Stimulated activated CD4-positive, alpha-beta T cell treated with anti-CD3 and anti-CD28 coated beads, TNF-alpha, amount 100 ng/mL, for 48 hours (primary cell): ENCODE data around the gene NHERF2.

Source experiments
- DNase-seq, 3 donors: peaks; one replicate each; pipeline ENCODE4 v3.0.0-alpha.2; 2020; ENCODE audit warnings: low read depth in 3 of 3

Gene NHERF2

DNA sequence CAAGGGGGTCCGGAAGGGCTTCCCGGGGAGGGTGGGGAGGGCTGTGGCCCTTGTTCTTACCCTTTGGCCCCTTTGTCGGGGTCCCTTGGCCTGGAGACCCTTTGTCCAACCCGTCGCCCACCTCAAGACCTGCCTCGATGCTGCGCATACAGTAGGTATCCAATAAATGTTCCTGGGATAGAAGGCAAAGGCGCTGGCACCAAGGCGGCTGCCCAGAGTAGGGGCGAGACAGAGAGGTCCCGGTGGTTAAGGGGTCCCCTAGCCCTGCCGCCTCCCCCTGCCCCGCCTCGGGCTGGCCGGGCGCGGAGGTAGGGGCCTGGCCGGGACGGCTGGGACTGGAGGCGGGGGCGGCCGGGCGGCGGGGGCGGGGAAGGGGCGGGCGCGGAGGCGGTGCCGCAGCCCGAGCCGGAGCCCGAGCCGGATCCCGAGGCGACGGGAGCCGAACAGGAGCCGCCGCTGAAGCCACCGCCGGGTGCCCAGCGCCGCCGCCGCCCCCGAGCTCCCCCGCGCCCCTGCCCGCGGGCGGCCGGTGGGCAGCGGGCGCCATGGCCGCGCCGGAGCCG, at the start of gene NHERF2:
Gene NHERF2 (plus strand): TSS at position 442 of the 563 bp plus-strand sequence. CDS start 104 bp downstream, at position 546.
- no peak for DNase-seq

DNA sequence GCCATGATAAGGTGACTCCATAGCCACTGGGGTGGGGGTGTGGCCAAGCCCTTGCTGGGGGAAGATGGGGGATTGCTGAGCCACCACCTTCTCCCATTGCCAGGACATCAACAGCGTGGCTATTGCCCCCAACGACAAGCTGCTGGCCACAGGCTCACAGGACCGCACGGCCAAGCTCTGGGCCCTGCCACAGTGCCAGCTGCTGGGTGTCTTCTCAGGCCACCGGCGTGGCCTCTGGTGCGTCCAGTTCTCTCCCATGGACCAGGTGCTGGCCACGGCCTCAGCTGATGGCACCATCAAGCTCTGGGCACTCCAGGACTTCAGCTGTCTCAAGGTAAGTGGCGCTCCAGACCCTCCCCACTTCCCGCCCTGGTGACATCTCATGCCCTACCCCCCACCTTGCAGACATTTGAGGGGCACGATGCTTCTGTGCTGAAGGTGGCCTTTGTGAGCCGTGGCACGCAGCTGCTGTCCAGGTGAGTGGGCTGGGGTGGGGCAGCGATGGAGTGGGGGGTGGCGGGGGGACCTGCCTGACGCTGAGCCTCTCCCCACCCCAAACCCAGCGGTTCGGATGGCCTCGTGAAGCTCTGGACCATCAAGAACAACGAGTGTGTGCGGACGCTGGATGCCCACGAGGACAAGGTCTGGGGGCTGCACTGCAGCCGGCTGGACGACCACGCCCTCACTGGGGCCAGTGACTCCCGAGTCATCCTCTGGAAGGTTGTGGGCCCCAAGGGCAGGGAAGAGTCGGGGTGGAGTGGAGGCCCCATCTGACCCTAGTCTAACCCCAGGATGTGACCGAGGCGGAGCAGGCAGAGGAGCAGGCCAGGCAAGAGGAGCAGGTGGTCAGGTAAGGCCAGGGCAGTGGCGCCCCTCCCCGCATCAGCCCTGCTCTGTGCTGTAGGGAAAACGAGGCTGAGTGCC, 49.5 kb upstream of the NHERF2 start:
- DNase-seq: no peak

DNA sequence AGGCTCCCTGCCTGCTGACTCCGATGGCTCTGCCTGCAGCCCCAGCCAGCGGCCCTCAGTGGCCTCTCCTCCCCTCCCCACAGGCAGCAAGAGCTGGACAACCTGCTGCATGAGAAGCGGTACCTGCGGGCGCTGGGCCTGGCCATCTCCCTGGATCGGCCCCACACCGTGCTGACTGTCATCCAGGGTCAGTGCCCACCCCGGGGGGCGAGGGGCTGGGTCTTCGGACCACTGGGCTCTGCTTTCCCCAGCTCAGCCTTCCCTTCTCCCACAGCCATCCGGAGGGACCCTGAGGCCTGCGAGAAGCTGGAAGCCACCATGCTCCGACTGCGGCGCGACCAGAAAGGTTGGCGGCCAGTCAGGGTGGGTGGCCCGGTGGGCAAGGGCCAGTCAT, 48.8 kb upstream of the NHERF2 start:
- DNase-seq: no peak

DNA sequence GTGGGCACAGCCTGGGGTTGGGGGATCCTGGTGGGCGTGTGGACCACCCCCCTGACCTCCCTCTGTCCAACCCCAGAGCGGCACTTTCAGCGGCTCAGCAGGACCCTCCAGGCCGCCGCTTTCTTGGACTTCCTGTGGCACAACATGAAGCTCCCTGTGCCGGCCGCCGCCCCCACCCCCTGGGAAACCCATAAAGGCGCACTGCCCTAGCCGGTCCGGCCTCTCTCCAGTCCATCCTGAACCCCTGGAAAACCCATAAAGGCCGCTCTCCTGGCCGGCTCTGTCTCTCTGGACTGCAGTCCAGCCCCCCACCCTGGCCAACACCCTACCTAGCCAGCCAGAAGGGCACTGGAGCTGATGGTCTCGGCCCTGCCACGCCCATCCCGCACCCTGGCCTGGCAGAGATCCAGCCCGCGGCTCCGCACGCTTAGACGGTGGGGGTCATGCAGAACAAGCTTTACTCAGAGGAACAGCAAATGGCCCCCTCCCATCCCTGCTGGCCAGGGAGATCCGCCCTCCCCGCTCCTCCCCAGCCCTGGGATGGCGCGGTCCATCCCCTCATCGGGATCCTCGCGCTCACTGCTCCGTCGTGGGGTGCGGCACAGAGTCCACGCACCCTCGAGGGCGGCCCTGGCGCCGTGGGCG, 48.1 kb upstream of the NHERF2 start:
- DNase-seq: no peak

DNA sequence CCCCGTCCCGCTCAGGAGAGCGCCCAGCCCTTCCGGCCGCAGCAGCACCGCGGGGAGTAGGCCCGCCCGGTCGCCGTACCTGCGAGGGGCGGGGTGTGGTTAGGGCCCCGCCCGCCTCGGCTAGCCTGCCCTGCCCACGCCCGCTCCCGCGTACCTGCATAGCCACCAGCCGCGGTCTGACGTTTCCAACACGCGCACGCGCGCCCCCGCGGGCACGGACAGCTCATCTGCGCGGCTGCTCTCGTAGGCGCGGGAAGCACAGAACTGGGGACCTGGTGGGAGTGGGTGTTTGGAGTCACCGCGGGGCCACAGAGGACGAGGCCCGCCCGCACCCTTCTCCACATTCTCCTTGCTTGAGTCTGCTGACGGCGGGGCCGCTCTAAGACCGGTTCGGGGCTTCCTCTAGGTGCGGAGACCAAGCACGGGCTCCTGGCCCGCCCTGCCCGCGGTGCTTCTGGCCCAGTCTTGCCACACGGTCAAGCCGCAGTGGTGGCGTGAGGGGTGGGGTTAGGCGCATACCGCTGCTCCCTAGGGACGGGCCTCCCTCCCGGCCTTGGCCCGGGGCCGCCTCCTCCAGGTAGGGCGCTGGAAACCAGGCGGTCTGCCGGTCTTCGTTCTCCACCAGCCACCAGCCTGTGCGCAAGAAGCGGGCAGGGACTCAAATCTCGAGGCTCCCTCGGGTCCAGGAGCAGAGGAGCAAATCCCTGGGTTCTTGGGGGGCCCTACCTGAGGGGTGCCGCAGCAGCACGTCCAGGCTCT, 47.3 kb upstream of the NHERF2 start:
- DNase-seq: no peak

DNA sequence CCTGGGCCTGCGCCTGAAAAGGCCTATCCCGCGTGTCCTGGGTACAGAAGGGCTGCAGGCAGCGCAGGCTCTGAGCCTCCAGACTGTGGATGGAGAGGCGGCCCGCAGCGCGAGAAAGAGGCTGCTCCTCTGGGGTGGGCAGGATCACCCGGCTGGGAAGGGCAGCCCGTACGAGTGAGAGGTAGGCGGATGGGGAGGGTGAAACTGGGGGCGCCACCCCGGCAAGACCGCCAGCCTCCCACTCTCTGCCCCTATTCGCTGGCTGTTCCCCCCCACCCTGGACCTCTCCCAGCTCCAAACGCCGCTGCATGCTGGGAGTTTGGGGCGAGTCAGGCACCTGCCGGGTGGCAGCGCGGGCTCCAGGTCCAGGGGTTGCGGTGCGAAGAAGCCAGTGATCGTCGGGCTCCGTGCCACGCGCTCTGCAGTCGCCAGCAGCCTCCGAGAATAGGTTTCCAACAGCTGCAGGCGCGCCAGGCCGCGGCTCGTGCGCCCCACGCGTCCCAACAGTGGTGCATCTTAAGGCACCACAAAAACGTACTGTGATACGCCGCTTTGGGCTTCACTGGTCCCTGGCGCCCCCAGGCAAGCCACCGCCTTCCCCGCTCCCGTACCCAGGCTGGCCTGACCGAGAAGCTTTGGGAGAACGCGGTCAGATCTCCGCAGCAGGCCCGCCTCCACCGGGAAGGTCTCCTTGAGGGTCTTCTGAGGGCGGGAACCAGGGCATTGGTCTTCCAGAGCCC, 46.5 kb upstream of the NHERF2 start:
- no peak for DNase-seq

DNA sequence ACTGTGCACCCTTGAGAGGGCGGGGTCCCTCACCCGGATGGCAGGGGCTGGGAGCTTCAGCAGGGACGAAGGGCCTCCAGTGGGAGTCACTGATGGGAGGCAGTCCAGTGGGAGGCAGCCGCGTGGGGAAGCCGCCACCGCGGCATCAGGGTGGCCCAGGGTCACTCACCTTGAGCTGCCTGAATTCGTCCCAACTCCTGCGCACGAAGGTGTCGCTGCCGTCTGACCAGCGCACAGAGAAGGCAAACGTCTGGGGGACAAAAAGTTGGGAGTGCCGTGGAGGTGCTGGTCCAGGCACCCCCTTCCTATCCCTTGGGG, 46.0 kb upstream of the NHERF2 start:
- DNase-seq: no peak

DNA sequence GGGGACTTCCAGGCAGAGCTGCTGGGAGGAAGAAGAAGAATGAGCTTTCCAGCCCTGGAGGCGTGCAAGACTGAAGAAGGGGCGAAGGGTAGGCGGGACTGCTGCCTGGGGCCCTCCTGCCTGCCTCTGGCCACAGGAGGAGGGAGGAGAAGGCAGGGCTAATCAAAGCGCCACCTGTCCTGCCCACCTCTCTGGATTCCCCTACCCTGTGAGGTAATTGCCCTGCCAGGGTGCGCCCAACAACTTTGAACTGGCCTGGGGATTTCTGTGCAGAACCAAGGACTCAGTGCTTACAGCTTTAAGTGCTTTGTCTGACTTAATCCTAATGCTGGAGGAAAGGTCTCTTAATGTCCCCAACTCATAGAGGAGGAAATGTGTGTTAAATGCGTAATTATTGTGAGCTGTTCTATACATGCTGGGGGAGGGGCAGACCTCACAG, 45.3 kb upstream of the NHERF2 start, which contains the start of gene NOXO1:
Gene NOXO1 (minus strand): TSS at position 72 of the 439 bp plus-strand sequence. CDS start 290 bp downstream, outside the sequence.
- no peak for DNase-seq

DNA sequence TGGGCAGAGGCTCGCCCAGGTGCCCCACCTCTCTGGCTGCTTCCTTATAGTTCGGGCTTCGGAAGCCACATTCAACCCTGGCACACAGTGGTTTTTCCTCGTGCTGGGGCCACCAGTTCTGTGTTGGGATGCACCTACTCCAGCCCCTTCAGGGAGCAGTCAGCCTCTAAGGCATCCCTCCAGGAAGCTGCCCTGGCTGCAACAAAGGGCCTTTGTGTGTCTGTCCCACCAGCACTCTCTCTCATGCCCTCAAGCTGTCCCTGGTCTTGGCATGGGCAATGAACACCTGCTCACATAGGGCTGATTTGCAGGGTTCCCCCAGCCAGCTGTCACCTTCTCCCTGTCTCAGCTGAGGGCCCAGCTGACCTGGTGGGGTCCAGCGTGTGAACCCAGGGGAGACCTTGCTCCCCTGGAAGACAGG, 44.7 kb upstream of the NHERF2 start:
- no peak for DNase-seq

DNA sequence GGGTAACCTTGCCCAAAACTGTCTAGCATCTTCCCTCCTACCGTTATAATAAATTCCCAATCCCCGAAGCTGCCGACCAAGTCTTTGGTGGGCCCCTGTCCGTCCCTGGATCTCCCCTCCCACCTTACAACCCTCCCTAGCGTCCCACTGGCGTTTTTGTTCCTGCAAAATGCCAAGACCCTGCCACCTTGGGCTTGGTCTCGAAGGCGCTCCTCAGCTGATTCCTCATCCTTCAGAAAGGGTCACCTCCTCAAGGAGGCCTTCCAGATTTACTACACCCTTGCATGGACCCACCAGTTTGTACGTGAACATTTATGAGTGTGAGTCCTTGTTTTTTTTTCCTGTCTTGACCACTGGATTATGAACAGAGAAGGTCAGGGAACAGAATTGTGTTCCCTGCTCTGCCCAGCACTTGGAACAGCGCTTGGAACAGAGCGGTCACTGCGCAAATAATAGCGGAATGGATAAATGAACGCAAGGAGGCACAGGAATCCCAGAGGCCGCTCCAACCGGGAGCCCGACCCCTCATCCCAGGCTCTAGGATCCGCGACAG, 43.6 kb upstream of the NHERF2 start:
- no peak for DNase-seq

DNA sequence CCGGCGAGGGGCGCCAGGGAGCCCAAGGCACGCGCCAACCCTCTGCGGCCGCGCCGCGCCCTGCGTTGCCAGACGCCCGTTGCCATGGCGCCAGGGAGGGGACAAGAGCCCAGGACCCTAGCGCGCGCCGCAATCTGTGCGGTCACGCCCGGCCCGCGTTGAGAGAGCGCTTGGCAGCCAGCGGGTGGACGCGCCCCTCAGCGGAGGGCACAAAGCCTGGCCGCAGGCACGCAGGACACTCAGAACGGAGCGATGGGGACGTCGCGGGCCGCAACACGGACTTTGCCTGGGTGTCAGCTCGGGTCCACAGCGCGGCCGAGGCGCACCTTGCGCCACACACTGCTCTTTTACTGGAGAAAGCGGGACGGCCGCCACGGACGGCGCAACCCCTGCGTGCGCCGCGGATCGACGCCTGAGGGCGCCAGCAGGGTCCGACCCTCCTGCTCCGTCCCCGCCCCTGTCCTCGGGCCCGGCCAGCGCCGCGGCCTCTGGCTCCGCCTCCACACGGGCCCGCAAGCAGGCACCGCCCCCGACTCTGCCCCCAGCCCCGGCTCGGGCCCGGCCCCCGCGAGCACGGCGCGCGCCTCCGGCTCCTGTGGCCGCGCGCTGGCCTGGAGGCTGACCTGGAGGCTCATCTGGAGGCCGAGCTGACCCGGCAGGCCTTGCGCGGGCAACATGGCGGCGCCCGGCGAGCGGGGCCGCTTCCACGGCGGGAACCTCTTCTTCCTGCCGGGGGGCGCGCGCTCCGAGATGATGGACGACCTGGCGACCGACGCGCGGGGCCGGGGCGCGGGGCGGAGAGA, 43.0 kb upstream of the NHERF2 start, which contains the start of gene GFER:
Gene GFER (plus strand): TSS at position 650 of the 803 bp plus-strand sequence. CDS start 26 bp downstream, at position 676.
- peak in 2 of 3 donors; percentile 66 to 67 for DNase-seq

DNA sequence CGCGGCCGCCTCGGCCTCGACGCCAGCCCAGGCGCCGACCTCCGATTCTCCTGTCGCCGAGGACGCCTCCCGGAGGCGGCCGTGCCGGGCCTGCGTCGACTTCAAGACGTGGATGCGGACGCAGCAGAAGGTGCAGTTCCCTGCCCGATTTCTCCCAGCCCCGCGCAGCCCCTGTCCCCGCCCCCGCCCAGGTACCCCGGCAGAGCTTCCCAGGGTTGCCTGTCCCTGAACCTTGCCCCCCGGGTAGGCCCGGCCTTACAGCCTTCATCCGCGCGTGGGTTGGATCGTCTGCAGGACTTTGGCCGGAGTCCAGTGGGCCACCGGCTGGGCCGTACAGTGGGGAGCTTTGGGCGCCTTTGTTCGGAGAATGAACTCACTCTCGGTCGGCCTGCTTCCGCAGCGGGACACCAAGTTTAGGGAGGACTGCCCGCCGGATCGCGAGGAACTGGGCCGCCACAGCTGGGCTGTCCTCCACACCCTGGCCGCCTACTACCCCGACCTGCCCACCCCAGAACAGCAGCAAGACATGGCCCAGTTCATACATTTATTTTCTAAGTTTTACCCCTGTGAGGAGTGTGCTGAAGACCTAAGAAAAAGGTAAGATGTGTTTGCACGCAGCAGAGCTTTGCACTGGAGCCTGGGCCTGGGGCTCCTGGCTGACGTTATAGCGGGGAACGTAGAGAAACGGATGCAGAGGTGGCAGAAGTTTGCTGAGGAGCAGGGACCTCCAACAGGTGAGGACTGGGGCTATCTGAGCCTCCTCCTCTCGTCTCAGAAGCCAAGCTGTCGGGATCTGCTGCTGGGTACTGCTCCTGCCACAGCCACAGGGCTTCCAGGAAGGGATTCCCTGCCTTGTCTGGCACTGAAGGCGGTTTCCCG, 42.1 kb upstream of the NHERF2 start:
- no peak for DNase-seq

DNA sequence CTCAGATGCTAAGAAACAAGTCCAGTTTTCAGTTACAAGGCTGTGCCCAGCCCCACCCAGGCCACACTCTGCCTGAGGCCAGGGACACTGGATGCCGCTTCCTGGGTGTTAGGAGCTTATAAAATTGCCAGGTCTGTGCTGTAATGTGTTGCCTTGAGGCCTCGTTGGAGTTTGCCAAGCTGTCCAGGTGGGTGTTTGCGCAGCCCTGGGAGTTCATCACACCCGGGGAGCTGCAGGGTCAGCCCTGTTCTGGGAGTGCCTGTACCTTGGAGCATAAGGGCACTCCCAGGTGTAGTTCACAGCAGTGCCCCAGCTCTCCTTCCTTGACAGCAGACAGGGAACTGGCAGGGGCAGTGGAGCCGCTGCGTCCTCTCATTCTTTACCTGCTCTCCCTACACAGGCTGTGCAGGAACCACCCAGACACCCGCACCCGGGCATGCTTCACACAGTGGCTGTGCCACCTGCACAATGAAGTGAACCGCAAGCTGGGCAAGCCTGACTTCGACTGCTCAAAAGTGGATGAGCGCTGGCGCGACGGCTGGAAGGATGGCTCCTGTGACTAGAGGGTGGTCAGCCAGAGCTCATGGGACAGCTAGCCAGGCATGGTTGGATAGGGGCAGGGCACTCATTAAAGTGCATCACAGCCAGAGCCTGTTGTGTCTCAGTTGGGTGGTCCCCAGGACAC, 41.1 kb upstream of the NHERF2 start:
- no peak for DNase-seq

DNA sequence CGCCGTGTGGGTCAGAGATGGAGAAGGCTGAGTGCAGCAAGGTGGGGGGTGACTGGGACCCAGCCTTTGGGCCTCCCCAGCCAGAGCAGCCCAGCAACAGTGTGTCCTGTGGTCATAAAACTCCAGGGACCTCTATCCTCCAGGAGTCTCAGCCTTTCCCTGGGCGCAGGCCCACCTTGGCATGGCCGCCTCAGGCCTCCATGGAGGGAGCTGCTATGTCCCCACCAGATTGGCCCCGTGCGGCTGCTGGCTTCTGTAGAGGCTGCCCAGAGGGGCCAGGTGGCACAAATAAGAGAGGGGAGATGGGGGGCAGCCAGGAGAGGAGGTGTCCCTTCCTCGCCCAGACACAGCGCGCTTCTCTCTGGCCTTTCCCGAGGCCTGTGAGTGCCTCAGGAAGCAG, 39.5 kb upstream of the NHERF2 start:
- DNase-seq: no peak

DNA sequence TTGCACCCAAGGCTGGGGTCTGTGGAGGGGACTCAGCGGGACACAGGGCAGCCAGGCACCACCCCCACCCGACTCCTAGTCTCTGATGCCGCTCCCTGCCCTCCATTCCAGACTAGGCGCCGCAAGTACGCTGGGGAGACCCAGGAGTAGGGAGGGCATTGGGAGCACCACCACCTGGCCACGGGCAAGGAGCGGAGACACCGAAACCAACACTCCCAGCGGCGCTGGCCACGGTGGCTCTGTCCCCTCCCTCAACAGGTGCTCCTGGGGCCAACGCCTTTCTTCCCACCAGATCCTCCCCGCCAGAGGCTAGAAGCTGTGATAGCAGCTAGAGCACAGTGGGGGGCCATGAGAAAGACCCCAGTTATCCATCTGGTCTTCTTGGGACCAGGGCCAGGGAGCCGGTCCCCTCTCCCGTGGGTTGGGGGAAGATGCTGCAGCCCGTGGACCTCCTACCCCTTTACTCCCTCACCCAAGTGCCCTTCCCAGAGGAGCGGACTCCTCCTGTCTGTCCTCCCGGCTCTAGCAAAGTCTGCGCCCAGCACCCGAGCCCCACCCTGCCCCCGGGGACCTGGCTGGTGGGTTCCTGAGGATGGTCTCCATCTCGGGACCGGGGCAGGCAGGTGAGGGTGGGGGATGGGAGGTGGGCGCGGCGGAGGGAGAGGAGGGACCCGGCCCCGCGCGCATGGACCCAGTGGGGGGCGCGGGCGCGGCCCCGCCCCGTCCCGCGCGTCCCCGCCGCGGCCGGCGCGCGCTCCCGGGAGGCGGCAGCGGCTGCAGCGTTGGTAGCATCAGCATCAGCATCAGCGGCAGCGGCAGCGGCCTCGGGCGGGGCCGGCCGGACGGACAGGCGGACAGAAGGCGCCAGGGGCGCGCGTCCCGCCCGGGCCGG, 37.2 kb upstream of the NHERF2 start, which contains the start of gene SYNGR3:
Gene SYNGR3 (plus strand): TSS at position 762 of the 892 bp plus-strand sequence. CDS start 133 bp downstream, outside the sequence.
- DNase-seq: no peak

DNA sequence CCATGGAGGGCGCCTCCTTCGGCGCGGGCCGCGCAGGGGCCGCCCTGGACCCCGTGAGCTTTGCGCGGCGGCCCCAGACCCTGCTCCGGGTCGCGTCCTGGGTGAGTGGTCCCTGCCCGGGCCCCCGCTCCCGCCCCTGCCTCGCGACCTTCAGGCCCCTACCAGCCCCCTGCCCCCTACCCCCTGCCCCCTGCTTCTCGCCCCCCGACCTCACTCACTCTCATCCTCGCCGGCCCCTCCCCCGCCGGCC, 36.7 kb upstream of the NHERF2 start:
- DNase-seq: no peak

DNA sequence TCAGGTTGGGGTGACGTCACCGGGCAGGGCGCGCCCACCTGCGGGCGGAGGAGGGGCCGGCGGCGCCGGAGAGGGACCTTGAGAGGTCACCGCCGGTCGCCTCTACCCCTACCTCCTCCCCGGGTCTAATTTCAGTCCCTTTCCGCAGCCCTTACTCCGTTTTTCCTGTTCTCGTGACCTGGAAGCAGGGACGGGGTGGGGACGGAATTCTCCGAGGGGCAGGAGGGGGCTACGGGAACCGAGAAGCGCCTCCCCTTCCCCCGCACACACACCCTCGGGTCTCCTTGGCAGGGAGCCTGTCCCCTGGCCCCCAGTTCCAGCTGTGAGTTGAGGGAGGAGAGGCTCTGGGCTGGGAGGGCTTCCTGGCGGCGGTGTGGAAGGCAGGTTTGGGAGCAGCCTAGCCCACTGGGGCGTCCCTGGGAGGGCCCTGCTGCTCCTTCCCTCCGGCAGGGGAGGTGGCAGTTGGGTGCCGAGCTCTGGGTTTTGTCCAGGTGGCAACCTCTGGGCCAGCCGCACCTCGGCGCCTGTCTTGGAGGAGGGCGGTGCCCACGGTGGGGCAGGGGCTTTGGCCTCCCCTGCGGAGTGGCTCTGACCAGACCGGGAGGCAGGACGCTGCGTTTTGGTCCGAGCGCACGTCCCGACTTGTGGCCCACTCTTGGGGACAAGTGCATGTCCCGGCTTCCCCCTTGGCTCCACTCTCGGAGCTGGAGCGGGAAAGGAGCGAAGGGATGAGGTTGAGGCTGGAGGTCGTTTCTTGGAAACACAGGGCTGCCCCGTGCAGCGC, 36.2 kb upstream of the NHERF2 start:
- no peak for DNase-seq
